Mammary epithelial cell (primary cell): Measurements from ENCODE around the gene TENM3.

ENCODE experiments used
- CTCF ChIP-seq, 2 donors: IDR thresholded peaks in 1 of 2; conservative IDR thresholded peaks in 1 of 2; 2 replicates each; pipeline ENCODE4 v1.5.1; 2011 to 2012; ENCODE audit warnings: inconsistent platforms in 2 of 2, low read length in 2 of 2, mild to moderate bottlenecking in 2 of 2, control low read depth in 1 of 2, low read depth in 1 of 2; ENCODE audit not compliant: insufficient read depth in 1 of 2; ENCODE audit errors: extremely low read depth in 1 of 2
- EZH2 ChIP-seq: IDR thresholded peaks from 2 replicates; pipeline ENCODE4 v1.6.1; 2012; ENCODE audit warnings: low read length, inconsistent platforms, borderline replicate concordance

- no peak for TF ChIP-seq CTCF (conservative IDR thresholded peaks at IDR 0.05 in 1 of 2, IDR thresholded peaks at IDR 0.05 in 1 of 2; ENCODE audit: extremely low read depth in 1 of 2, insufficient read depth in 1 of 2, low read depth in 1 of 2, low read length in 2 of 2)
- no peak for TF ChIP-seq EZH2
These were observed 575.9 kb downstream of the TENM3 start for GRCh38 chr4:182818926-182819730.
